ENCODE results near the gene RRAS2. TPM values are rescaled to one million over a fixed set of nuclear protein-coding genes. Genes with fewer than 3 reads are reported as not detected.

Gene RRAS2
- total and polyA plus RNA-seq, 2 donors (not counting 3 experiments of a cell fraction or from before 2014, with no cell fraction given) = 30.1 to 80.5 TPM

DNA sequence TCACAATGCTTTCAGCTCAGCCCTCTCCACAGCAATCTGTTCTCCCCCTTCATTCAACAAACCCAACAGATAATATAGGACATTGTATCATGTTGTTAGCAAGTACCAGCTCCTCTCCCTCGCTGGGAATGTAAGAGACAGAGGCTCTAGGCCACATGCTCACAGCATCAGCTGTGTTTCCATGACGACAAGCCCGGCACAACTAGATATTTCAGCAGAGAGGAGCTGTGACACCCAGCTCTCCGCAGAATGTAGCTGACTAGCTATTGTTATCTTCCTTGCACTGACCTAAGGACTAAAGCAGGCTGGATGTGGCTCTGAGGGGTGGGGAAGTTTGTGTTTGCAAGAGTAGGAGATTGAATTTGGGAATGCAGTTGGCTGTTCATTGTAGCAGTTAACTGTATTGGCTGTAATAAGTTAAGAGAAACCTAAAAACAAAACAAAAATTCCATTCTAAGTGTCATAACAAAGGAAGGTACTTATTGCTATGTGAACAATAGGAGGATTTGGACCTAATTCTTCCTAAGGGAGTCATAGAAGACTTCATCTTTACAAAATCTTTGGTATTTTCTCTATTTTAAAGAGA lies 28.0 kb upstream of the RRAS2 start:
- no peaks in the 10 kb centered on the region for H3K79me2 ChIP-seq (ENCODE audit: control insufficient read depth, insufficient read depth, low read length)
- intact Hi-C loops (cut with micrococcal nuclease) = no loop called here
- TF ChIP-seq POLR2A (IDR thresholded peaks at IDR 0.05; ENCODE audit: low read depth, low read length) (no peak), POLR2AphosphoS5 (IDR thresholded peaks at IDR 0.05; ENCODE audit: insufficient read depth, low read depth, low read length) (no peak), FOS (IDR thresholded peaks at IDR 0.05; ENCODE audit: borderline replicate concordance, insufficient read depth, low read length) (no peak), EZH2 (IDR thresholded peaks at IDR 0.05; ENCODE audit: borderline replicate concordance, low read depth, low read length, severe bottlenecking) (no peak), JUN (IDR thresholded peaks at IDR 0.05; ENCODE audit: borderline replicate concordance, insufficient read depth, insufficient read length, low read depth) (no peak), GATA2 (IDR thresholded peaks at IDR 0.05; ENCODE audit: insufficient read depth, insufficient read length, low read depth, low read length) (no peak), MYC (IDR thresholded peaks at IDR 0.05; ENCODE audit: low read depth, low read length) (no peak)
- TF ChIP-seq, protein P1, sequence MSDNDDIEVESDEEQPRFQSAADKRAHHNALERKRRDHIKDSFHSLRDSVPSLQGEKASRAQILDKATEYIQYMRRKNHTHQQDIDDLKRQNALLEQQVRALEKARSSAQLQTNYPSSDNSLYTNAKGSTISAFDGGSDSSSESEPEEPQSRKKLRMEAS (IDR thresholded peaks at IDR 0.05; ENCODE audit: insufficient read depth, insufficient read length) = no peak
- TF ChIP-seq, protein P2, sequence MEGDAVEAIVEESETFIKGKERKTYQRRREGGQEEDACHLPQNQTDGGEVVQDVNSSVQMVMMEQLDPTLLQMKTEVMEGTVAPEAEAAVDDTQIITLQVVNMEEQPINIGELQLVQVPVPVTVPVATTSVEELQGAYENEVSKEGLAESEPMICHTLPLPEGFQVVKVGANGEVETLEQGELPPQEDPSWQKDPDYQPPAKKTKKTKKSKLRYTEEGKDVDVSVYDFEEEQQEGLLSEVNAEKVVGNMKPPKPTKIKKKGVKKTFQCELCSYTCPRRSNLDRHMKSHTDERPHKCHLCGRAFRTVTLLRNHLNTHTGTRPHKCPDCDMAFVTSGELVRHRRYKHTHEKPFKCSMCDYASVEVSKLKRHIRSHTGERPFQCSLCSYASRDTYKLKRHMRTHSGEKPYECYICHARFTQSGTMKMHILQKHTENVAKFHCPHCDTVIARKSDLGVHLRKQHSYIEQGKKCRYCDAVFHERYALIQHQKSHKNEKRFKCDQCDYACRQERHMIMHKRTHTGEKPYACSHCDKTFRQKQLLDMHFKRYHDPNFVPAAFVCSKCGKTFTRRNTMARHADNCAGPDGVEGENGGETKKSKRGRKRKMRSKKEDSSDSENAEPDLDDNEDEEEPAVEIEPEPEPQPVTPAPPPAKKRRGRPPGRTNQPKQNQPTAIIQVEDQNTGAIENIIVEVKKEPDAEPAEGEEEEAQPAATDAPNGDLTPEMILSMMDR (IDR thresholded peaks at IDR 0.05; ENCODE audit: extremely low read depth in 1 of 2, insufficient read depth in 1 of 2, low read depth in 1 of 2, low read length in 2 of 2) = no peak
- FAIRE-seq (no peak), DNase-seq (ENCODE audit: low read depth, low spot score) (peak; percentile 7)
- H3K4me3 ChIP-seq (replicated peaks in 1 of 3; ENCODE audit: insufficient read depth in 1 of 3, low read depth in 1 of 3, low read length in 3 of 3) = no peak overlapping the region
- dilution Hi-C loops (cut with MboI; ENCODE audit: extremely low pct_ligation_motif_present, low sequenced_read_pairs) = no loop called here
- H3K4me2 ChIP-seq (ENCODE audit: insufficient read depth, low read length) = no peak overlapping the region
- no peak overlapping the region for H3K9ac ChIP-seq (replicated peaks; ENCODE audit: extremely low read depth, insufficient read depth, low read length)
- no peaks in the 10 kb centered on the region for H3K4me1 ChIP-seq (ENCODE audit: control insufficient read depth, extremely low read depth, insufficient read depth, low read length)
- H3K27me3 ChIP-seq (ENCODE audit: control insufficient read depth in 2 of 2, insufficient read depth in 2 of 2, low read length in 2 of 2) = no peaks in the 10 kb centered on the region
- H3K27ac ChIP-seq (ENCODE audit: insufficient read depth, low read depth, low read length) = no peak overlapping the region
- no peaks in the 10 kb centered on the region for H3K9me1 ChIP-seq (replicated peaks; ENCODE audit: control insufficient read depth, extremely low read depth, insufficient read depth, low read length)
- CTCF ChIA-PET = interaction anchor here (0.9 to 1.6 kb wide), 3 partner anchors 10 to 86 kb away, joined by 3 to 4 read pairs (median 4); no protein-coding TSS in a partner anchor
- no peaks in the 10 kb centered on the region for H3K9me3 ChIP-seq (replicated peaks; ENCODE audit: control insufficient read depth, insufficient read depth, low read length)
- POLR2A ChIA-PET = interaction anchor here (0.8 kb wide), 1 partner anchor 10 kb away, joined by 3 read pairs; no protein-coding TSS in a partner anchor
- H4K20me1 ChIP-seq (replicated peaks; ENCODE audit: control insufficient read depth, extremely low read depth, insufficient read depth, low read length) = no peaks in the 10 kb centered on the region
- no peaks in the 10 kb centered on the region for H3K36me3 ChIP-seq (ENCODE audit: control insufficient read depth in 2 of 2, extremely low read depth in 1 of 2, insufficient read depth in 2 of 2, low read length in 2 of 2)
- no peak overlapping the region for H2AFZ ChIP-seq (ENCODE audit: low read depth, low read length)
- no TSS peak for BruUV-seq (replicated peaks)

Data from endothelial cell of umbilical vein (primary cell).